NCI-H2107 (cell line): ENCODE measurements around the gene CNTNAP2.

Experiments used
- DNase-seq: peaks from one replicate; lab custom pipeline; 2025; lab: John Stamatoyannopoulos, UW

The CNTNAP2 gene

GRCh38 chr7:146575903-146576302 is 459.3 kb downstream of the CNTNAP2 start:
- DNase-seq, result no peak

- no peak for DNase-seq
Observed at GRCh38 chr7:146591976-146592375, 475.4 kb downstream of the CNTNAP2 start.

GRCh38 chr7:146606628-146607027 is 490.0 kb downstream of the CNTNAP2 start:
- DNase-seq, result no peak

- DNase-seq, result no peak
Observed at GRCh38 chr7:146619641-146620040, 503.0 kb downstream of the CNTNAP2 start.

- DNase-seq, result no peak
Observed at GRCh38 chr7:146626912-146627311, 510.3 kb downstream of the CNTNAP2 start.

GRCh38 chr7:146635205-146636032 is 518.8 kb downstream of the CNTNAP2 start:
- peak; percentile 95 for DNase-seq

- no peak for DNase-seq
Observed at GRCh38 chr7:146636033-146636356, 519.4 kb downstream of the CNTNAP2 start.

GRCh38 chr7:146636581-146636980 is 520.0 kb downstream of the CNTNAP2 start:
- no peak for DNase-seq

- DNase-seq, result no peak
Observed at GRCh38 chr7:146639291-146639690, 522.7 kb downstream of the CNTNAP2 start.

GRCh38 chr7:146641491-146641890 is 524.9 kb downstream of the CNTNAP2 start:
- no peak for DNase-seq

GRCh38 chr7:146645383-146645976 is 528.9 kb downstream of the CNTNAP2 start:
- DNase-seq, result no peak

- no peak for DNase-seq
Observed at GRCh38 chr7:146647445-146647844, 530.8 kb downstream of the CNTNAP2 start.

GRCh38 chr7:146652176-146652575 is 535.6 kb downstream of the CNTNAP2 start:
- no peak for DNase-seq

- no peak for DNase-seq
Observed at GRCh38 chr7:146654048-146654447, 537.4 kb downstream of the CNTNAP2 start.

GRCh38 chr7:146655928-146656797 is 539.6 kb downstream of the CNTNAP2 start:
- DNase-seq, result peak; percentile 60

- DNase-seq, result no peak
Observed at GRCh38 chr7:146656988-146657387, 540.4 kb downstream of the CNTNAP2 start.

GRCh38 chr7:146658604-146659003 is 542.0 kb downstream of the CNTNAP2 start:
- no peak for DNase-seq

GRCh38 chr7:146659732-146660131 is 543.1 kb downstream of the CNTNAP2 start:
- no peak for DNase-seq

- no peak for DNase-seq
Observed at GRCh38 chr7:146660839-146661238, 544.2 kb downstream of the CNTNAP2 start.

- DNase-seq, result no peak
Observed at GRCh38 chr7:146661435-146661834, 544.8 kb downstream of the CNTNAP2 start.

GRCh38 chr7:146661929-146662328 is 545.3 kb downstream of the CNTNAP2 start:
- no peak for DNase-seq

GRCh38 chr7:146665023-146665422 is 548.4 kb downstream of the CNTNAP2 start:
- DNase-seq, result no peak

- DNase-seq, result no peak
Observed at GRCh38 chr7:146670532-146670931, 553.9 kb downstream of the CNTNAP2 start.
